Panc1 (cell line): ENCODE data around the gene DLG2. TPM values are rescaled to one million over a fixed set of nuclear protein-coding genes. Genes with fewer than 3 reads are reported as not detected.

ENCODE experiments used
- ATAC-seq: fragments of 200-7000 bp; cut with Tn5 transposase; 2 replicates; pipeline ENCODE4 v1.9.1; 2020; ENCODE audit warnings: mild to moderate bottlenecking, moderate library complexity
- BruUV-seq: library from RNA; stranded (reverse); fragments of 400-500 nt; replicated peaks from 2 replicates; lab custom pipeline; 2021; lab: Mats Ljungman, UMichigan
- CTCF ChIA-PET: fragments of 300-600 bp; sonication (Branson Sonifier 250); formaldehyde crosslinking; loops from one replicate; lab custom pipeline; 2022; ENCODE audit warnings: antibody characterized with exemption; lab: Charles Lee
- POLR2A ChIA-PET: fragments of 300-600 bp; sonication (Branson Sonifier 250); formaldehyde crosslinking; loops from one replicate; lab custom pipeline; 2022; ENCODE audit warnings: antibody characterized with exemption; lab: Charles Lee
- DNase-seq: peaks from one replicate; pipeline ENCODE4 v3.0.0-alpha.2; 2010; ENCODE audit warnings: low read depth, low spot score
- H3K27ac ChIP-seq: 2 replicates; pipeline ENCODE4 v1.5.1; 2011; ENCODE audit warnings: mild to moderate bottlenecking, low read length, inconsistent platforms
- H3K27me3 ChIP-seq: fragments of 200-500 bp; sonication (Bioruptor generic); 2 replicates; pipeline ENCODE4 v1.6.0; 2014; ENCODE audit warnings: low read length, inconsistent platforms; ENCODE audit not compliant: control insufficient read depth, insufficient read depth
- H3K36me3 ChIP-seq: fragments of 200-500 bp; sonication (Bioruptor generic); 2 replicates; pipeline ENCODE4 v1.5.1; 2014; ENCODE audit warnings: inconsistent platforms, mild to moderate bottlenecking, low read length, moderate library complexity; ENCODE audit not compliant: control insufficient read depth, insufficient read depth
- H3K4me1 ChIP-seq: 2 replicates; pipeline ENCODE4 v1.5.1; 2011; ENCODE audit warnings: inconsistent platforms, mild to moderate bottlenecking, low read length, moderate library complexity; ENCODE audit not compliant: control insufficient read depth, insufficient read depth
- H3K4me3 ChIP-seq, 2 experiments: 2 replicates each; pipeline ENCODE4 v1.5.1; 2011 to 2012; ENCODE audit warnings: low read depth in 2 of 2, low read length in 2 of 2, mild to moderate bottlenecking in 2 of 2, inconsistent platforms in 1 of 2, moderate library complexity in 1 of 2
- H3K9me3 ChIP-seq: fragments of 200-500 bp; sonication (Bioruptor generic); 2 replicates; pipeline ENCODE4 v1.5.1; 2014; ENCODE audit warnings: low read depth, mild to moderate bottlenecking, inconsistent platforms, low read length, moderate library complexity; ENCODE audit not compliant: control insufficient read depth, insufficient read depth
- POLR2AphosphoS5 ChIP-seq: IDR thresholded peaks from 2 replicates; pipeline ENCODE4 v1.6.1; 2012; ENCODE audit warnings: mild to moderate bottlenecking, low read depth, low read length, moderate library complexity
- SIN3A ChIP-seq: IDR thresholded peaks from 2 replicates; pipeline ENCODE4 v1.6.1; 2012; ENCODE audit warnings: low read depth, mild to moderate bottlenecking, low read length, moderate library complexity, borderline replicate concordance; ENCODE audit not compliant: insufficient read depth
- TCF7L2 ChIP-seq: IDR thresholded peaks from 2 replicates; pipeline ENCODE4 v1.6.1; 2011; ENCODE audit warnings: mild to moderate bottlenecking, low read depth, low read length, inconsistent platforms
- in situ Hi-C: cut with HindIII; loops from 2 replicates; pipeline ENCODE4 v1.10.0; 2016; ENCODE audit warnings: low sequenced_read_pairs, low pct_unique_long_range_greater_than_20kb
- intact Hi-C: fragments of 100-400 bp; cut with micrococcal nuclease; formaldehyde crosslinking; loops from one replicate; pipeline ENCODE4 v1.10.0; 2022; ENCODE audit not compliant: unreplicated experiment
- total RNA-seq: library from RNA; stranded (reverse); gene quantifications from one replicate; pipeline ENCODE4 v1.2.1, GENCODE V29; 2021; ENCODE audit not compliant: unreplicated experiment
- TF ChIP-seq, protein P1 (sequence below), 2 experiments: IDR thresholded peaks; 2 replicates each; pipeline ENCODE4 v1.6.1; 2011 to 2012; ENCODE audit warnings: low read depth in 2 of 2, control low read depth in 1 of 2, low read length in 1 of 2, mild to moderate bottlenecking in 1 of 2, moderate library complexity in 1 of 2; ENCODE audit not compliant: insufficient read depth in 1 of 2
- TF ChIP-seq, protein P2 (sequence below): fragments of 450-650 bp; IDR thresholded peaks from 2 replicates; pipeline ENCODE4 v1.5.1; 2017; ENCODE audit warnings: mild to moderate bottlenecking

DLG2 gene
- total RNA-seq, 1 experiment from 2014 or later: 4.2 TPM

DNA sequence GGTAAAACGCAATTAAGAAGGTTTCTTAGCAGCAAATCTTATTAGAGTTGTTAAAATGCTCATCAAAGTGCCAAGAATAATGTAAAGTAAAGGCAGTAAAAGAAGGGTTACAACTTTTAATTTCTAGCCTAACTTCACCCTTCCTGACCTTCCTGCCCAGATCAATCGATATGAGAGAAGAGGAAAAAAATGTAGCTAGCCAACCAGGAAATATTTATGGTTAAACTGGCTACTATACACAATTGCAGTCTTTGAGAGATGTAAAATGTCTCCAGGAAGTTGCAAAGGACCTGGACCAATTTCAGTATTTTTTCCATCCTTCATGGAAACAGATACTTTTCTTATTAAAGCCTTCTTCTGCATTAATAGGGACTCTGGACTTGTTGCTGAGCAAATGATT, 2199.2 kb downstream of the DLG2 start:
- ChIA-PET CTCF (no interaction called here), POLR2A (no interaction called here)
- intact Hi-C loops (no loop called here), in situ Hi-C loops (no loop called here)
- no peak overlapping the region for H3K4me3 ChIP-seq
- H3K9me3 ChIP-seq: no peaks in the 10 kb centered on the region
- H3K4me1 ChIP-seq: no peaks in the 10 kb centered on the region
- DNase-seq (no peak), ATAC-seq (no peak)
- TF ChIP-seq SIN3A (no peak), POLR2AphosphoS5 (no peak), TCF7L2 (no peak)
- TF ChIP-seq, protein P1, sequence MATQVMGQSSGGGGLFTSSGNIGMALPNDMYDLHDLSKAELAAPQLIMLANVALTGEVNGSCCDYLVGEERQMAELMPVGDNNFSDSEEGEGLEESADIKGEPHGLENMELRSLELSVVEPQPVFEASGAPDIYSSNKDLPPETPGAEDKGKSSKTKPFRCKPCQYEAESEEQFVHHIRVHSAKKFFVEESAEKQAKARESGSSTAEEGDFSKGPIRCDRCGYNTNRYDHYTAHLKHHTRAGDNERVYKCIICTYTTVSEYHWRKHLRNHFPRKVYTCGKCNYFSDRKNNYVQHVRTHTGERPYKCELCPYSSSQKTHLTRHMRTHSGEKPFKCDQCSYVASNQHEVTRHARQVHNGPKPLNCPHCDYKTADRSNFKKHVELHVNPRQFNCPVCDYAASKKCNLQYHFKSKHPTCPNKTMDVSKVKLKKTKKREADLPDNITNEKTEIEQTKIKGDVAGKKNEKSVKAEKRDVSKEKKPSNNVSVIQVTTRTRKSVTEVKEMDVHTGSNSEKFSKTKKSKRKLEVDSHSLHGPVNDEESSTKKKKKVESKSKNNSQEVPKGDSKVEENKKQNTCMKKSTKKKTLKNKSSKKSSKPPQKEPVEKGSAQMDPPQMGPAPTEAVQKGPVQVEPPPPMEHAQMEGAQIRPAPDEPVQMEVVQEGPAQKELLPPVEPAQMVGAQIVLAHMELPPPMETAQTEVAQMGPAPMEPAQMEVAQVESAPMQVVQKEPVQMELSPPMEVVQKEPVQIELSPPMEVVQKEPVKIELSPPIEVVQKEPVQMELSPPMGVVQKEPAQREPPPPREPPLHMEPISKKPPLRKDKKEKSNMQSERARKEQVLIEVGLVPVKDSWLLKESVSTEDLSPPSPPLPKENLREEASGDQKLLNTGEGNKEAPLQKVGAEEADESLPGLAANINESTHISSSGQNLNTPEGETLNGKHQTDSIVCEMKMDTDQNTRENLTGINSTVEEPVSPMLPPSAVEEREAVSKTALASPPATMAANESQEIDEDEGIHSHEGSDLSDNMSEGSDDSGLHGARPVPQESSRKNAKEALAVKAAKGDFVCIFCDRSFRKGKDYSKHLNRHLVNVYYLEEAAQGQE (IDR thresholded peaks at IDR 0.05; ENCODE audit: insufficient read depth in 1 of 2, low read depth in 2 of 2, low read length in 1 of 2): no peak
- TF ChIP-seq, protein P2, sequence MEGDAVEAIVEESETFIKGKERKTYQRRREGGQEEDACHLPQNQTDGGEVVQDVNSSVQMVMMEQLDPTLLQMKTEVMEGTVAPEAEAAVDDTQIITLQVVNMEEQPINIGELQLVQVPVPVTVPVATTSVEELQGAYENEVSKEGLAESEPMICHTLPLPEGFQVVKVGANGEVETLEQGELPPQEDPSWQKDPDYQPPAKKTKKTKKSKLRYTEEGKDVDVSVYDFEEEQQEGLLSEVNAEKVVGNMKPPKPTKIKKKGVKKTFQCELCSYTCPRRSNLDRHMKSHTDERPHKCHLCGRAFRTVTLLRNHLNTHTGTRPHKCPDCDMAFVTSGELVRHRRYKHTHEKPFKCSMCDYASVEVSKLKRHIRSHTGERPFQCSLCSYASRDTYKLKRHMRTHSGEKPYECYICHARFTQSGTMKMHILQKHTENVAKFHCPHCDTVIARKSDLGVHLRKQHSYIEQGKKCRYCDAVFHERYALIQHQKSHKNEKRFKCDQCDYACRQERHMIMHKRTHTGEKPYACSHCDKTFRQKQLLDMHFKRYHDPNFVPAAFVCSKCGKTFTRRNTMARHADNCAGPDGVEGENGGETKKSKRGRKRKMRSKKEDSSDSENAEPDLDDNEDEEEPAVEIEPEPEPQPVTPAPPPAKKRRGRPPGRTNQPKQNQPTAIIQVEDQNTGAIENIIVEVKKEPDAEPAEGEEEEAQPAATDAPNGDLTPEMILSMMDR: no peak
- H3K27me3 ChIP-seq: no peaks in the 10 kb centered on the region
- BruUV-seq: no TSS peak
- H3K36me3 ChIP-seq: no peaks in the 10 kb centered on the region
- H3K27ac ChIP-seq: no peak overlapping the region

DNA sequence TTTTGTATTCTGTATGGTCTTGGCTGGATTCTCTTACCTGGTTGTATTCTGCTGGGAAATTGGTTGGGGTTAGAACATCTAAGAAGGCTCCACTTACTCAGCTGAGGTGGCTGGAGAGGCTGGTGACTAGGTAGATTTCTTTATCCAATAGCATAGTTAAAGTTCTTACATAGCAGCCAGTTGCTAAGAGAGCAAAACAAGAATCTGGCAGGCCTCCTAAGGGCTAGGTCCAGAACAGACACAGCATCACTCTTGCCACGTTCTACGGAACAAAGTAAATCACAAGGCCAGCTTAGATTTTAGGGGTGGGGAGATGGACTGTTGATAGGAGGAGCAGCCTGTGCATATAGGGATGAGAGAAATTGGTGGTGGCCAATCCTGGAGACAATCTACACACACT, 2199.6 kb downstream of the DLG2 start:
- H3K9me3 ChIP-seq: no peaks in the 10 kb centered on the region
- no peaks in the 10 kb centered on the region for H3K27me3 ChIP-seq
- no peak for TF ChIP-seq SIN3A
- TF ChIP-seq TCF7L2: no peak
- TF ChIP-seq, protein P2: no peak
- TF ChIP-seq POLR2AphosphoS5: no peak
- TF ChIP-seq, protein P1 (IDR thresholded peaks at IDR 0.05; ENCODE audit: insufficient read depth in 1 of 2, low read depth in 2 of 2, low read length in 1 of 2): no peak
- H3K27ac ChIP-seq: no peak overlapping the region
- POLR2A ChIA-PET: no interaction called here
- intact Hi-C loops: no loop called here
- DNase-seq (no peak), ATAC-seq (no peak)
- H3K36me3 ChIP-seq: no peaks in the 10 kb centered on the region
- no TSS peak for BruUV-seq
- H3K4me1 ChIP-seq: no peaks in the 10 kb centered on the region
- in situ Hi-C loops: no loop called here
- CTCF ChIA-PET: no interaction called here
- no peak overlapping the region for H3K4me3 ChIP-seq
